ENCODE data around the gene MIPEP. TPM values are rescaled to one million over a fixed set of nuclear protein-coding genes. Genes with fewer than 3 reads are reported as not detected.

Gene MIPEP
- total RNA-seq, 3 donors from 2014 or later = 11.0 to 23.0 (median 20.0) TPM

DNA sequence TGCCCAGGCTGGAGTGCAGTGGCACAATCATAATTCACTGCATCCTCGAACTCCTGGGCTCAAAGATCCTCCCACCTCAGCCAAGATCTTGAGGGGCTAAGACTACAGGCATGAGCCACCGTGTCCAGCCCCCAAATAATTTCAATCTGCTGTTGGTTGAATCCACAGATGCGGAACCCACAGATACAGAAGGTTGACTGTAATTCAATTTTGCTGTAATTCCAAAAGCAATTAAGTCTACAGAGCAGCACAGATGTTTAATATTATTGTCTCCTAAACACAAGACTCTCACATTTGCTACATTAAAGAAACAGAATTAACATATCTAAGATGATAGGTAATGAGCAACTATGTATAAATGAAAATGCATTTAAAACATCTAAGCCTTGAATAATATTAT lies 75.6 kb downstream of the MIPEP start:
- intact Hi-C loops (cut with DNase I; ENCODE audit: low total_unique reads) = no loop called here

DNA sequence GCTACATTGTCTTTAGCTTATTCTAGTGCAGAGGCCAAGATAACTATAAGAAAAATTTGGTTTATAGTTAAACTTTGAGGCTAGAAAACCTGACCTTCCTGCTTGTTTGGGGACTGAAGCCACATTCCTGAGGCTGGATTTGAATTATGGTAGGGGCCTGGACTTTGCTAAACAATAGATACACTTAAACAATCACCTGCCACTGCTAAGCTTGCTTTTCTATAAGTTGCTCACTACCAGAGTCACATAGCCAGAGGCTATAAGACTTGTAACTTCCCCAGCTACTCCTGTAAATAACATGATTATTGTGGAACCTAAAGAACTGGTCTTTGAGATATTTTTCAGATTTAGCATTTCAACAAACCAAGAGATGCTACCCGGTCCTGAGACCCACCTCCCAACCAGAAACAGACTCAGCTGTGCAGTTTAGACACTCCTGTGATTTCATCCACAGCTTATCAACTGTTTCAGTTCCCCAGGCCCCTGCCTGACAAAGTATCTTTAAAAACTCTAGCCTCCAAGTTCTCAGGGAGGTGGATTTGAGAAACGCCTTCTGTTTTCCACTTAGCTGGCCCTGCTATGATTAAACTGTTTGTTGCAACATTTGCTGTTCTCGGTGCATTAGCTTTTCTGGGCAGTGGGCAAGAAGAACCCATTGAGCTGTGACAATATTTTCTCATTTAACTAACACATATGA lies 77.7 kb downstream of the MIPEP start:
- DNase-seq (ENCODE audit: low spot score in 2 of 2) = no peak
- no peak overlapping the region for H3K27ac ChIP-seq
- H3K4me3 ChIP-seq = no peak overlapping the region
- no peaks in the 10 kb centered on the region for H3K36me3 ChIP-seq
- no peaks in the 10 kb centered on the region for H3K4me1 ChIP-seq
- no peaks in the 10 kb centered on the region for H3K27me3 ChIP-seq
- no peaks in the 10 kb centered on the region for H3K9me3 ChIP-seq
- TF ChIP-seq, protein P1, sequence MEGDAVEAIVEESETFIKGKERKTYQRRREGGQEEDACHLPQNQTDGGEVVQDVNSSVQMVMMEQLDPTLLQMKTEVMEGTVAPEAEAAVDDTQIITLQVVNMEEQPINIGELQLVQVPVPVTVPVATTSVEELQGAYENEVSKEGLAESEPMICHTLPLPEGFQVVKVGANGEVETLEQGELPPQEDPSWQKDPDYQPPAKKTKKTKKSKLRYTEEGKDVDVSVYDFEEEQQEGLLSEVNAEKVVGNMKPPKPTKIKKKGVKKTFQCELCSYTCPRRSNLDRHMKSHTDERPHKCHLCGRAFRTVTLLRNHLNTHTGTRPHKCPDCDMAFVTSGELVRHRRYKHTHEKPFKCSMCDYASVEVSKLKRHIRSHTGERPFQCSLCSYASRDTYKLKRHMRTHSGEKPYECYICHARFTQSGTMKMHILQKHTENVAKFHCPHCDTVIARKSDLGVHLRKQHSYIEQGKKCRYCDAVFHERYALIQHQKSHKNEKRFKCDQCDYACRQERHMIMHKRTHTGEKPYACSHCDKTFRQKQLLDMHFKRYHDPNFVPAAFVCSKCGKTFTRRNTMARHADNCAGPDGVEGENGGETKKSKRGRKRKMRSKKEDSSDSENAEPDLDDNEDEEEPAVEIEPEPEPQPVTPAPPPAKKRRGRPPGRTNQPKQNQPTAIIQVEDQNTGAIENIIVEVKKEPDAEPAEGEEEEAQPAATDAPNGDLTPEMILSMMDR (IDR thresholded peaks at IDR 0.05) = no peak
- TF ChIP-seq POLR2AphosphoS5 (IDR thresholded peaks at IDR 0.05) (no peak), POLR2A (IDR thresholded peaks at IDR 0.05) (no peak)
- intact Hi-C loops (cut with DNase I; ENCODE audit: low total_unique reads) = no loop called here

More for the DNA sequence above, 75.6 kb downstream of the MIPEP start:
- H3K36me3 ChIP-seq = no peaks in the 10 kb centered on the region
- no peaks in the 10 kb centered on the region for H3K4me1 ChIP-seq
- no peaks in the 10 kb centered on the region for H3K9me3 ChIP-seq
- H3K27ac ChIP-seq = no peak overlapping the region
- DNase-seq (ENCODE audit: low spot score in 2 of 2) = no peak
- H3K27me3 ChIP-seq = no peaks in the 10 kb centered on the region
- no peak overlapping the region for H3K4me3 ChIP-seq
- TF ChIP-seq POLR2AphosphoS5 (IDR thresholded peaks at IDR 0.05) (no peak), POLR2A (IDR thresholded peaks at IDR 0.05) (no peak)
- TF ChIP-seq, protein P1 (IDR thresholded peaks at IDR 0.05) = no peak

DNA sequence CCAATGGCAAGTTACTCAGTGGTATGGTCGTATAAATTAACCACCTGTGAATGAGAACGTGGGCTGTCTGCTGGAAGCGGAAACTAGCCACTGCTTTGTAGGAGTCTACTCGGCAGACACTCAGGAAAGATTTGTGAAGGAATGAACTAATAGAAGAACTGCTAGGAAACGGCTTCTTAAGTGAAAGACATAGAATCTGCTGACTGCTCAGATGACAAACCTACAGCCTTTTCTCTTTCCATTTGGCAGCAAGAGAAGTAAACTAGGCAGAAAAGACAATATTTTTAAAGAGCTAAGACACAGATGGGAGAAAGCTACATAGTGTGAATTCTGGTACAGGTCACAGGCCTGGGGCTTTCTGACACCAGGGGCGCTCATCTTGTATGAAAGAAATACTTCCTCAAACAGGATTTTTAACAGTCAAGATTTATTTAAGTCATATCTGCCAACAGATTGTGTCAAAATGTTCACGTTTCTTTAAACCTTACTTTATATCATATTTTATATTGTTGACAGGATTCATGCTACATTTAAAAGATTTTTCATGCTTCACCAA lies 78.4 kb downstream of the MIPEP start:
- Histone ChIP-seq H3K4me3 (no peak overlapping the region), H3K9me3 (no peaks in the 10 kb centered on the region), H3K27me3 (no peaks in the 10 kb centered on the region), H3K27ac (no peak overlapping the region), H3K4me1 (no peaks in the 10 kb centered on the region), H3K36me3 (no peaks in the 10 kb centered on the region)
- TF ChIP-seq, protein P1 (IDR thresholded peaks at IDR 0.05) = no peak
- DNase-seq (ENCODE audit: low spot score in 2 of 2) = no peak
- intact Hi-C loops (cut with DNase I; ENCODE audit: low total_unique reads) = no loop called here

DNA sequence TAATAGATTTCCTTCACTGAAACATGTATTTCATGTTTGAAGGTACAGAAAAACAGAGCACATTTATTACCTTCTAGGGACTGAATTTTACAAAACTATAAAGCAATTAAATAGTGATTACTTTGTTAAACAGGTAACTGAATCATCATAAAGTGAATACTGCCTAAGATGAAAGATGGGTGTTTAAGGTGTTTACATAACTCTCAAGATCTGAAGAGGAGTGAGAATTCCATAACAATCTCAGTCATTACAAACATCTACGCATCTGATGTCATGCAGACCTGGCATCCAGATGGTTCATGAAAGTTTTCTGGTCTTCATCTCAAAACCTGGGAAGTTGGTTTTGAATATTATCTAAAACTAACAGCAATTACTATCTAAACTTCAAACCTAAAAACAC lies 80.4 kb downstream of the MIPEP start:
- intact Hi-C loops (cut with DNase I; ENCODE audit: low total_unique reads) = no loop called here
- H3K4me1 ChIP-seq = no peaks in the 10 kb centered on the region

More for the DNA sequence above, 80.4 kb downstream of the MIPEP start:
- no peak overlapping the region for H3K27ac ChIP-seq
- H3K4me3 ChIP-seq = no peak overlapping the region
- H3K27me3 ChIP-seq = no peaks in the 10 kb centered on the region
- no peaks in the 10 kb centered on the region for H3K36me3 ChIP-seq
- no peaks in the 10 kb centered on the region for H3K9me3 ChIP-seq
- TF ChIP-seq, protein P1 (IDR thresholded peaks at IDR 0.05) = no peak
- TF ChIP-seq POLR2AphosphoS5 (IDR thresholded peaks at IDR 0.05) (no peak), POLR2A (IDR thresholded peaks at IDR 0.05) (no peak)
- DNase-seq (ENCODE audit: low spot score in 2 of 2) = no peak

Data from breast epithelium (tissue), 4 donors.